HCT116 (cell line): ENCODE data around the gene TMEM106C. TPM values are rescaled to one million over a fixed set of nuclear protein-coding genes. Genes with fewer than 3 reads are reported as not detected.

Experiments
- ATAC-seq: fragments of 200-7000 bp; cut with Tn5 transposase; 2 replicates; pipeline ENCODE4 v1.9.1; 2020; ENCODE audit warnings: mild to moderate bottlenecking, moderate library complexity
- BruUV-seq: library from RNA; stranded (reverse); fragments of 400-500 nt; replicated peaks from 2 replicates; lab custom pipeline; 2021; lab: Mats Ljungman, UMichigan
- CTCF ChIA-PET: fragments of 300-600 bp; sonication (Branson Sonifier 250); formaldehyde crosslinking; loops from one replicate; lab custom pipeline; 2021; ENCODE audit warnings: antibody characterized with exemption; lab: Charles Lee
- POLR2A ChIA-PET: fragments of 300-600, 350-600 bp; sonication (Branson Sonifier 250); formaldehyde crosslinking; loops from one replicate; lab custom pipeline; 2021; ENCODE audit warnings: antibody characterized with exemption; lab: Charles Lee
- RAD21 ChIA-PET, 2 experiments: fragments of 300-600 bp; sonication (Branson Sonifier 250); formaldehyde crosslinking; loops; one replicate each; lab custom pipeline; 2023; ENCODE audit warnings: low total read pairs in 2 of 2; ENCODE audit not compliant: uncharacterized antibody in 2 of 2, unreplicated experiment in 2 of 2, low non-redundant PET in 1 of 2; lab: Charles Lee
- DNase-seq: peaks from one replicate; pipeline ENCODE4 v3.0.0-alpha.2; 2010; ENCODE audit warnings: low read depth, low spot score
- H2AFZ ChIP-seq: fragments of 200-600 bp; shearing (Covaris generic), sonication (generic); 2 replicates; pipeline ENCODE4 v1.6.1; 2017; ENCODE audit warnings: low read depth, mixed run types, mixed read lengths, antibody characterized with exemption, low read length; ENCODE audit not compliant: poor library complexity, severe bottlenecking
- H3K27ac ChIP-seq: 2 replicates; pipeline ENCODE4 v1.5.1; 2012; ENCODE audit warnings: low read depth, low read length
- H3K27me3 ChIP-seq: fragments of 200-600 bp; sonication (generic); 2 replicates; pipeline ENCODE4 v1.6.1; 2016; ENCODE audit warnings: mixed run types, low read length, mixed read lengths; ENCODE audit not compliant: insufficient read depth
- H3K36me3 ChIP-seq, 2 experiments: fragments of 200-500 bp in 1 of 2; fragments of 200-600 bp in 1 of 2; sonication (Bioruptor generic) in 1 of 2; sonication (generic) in 1 of 2; 2 replicates each; pipeline versions ENCODE4 v1.5.1 to v1.6.1; 2014 to 2016; ENCODE audit warnings: low read length in 2 of 2, inconsistent platforms in 1 of 2, mixed read lengths in 1 of 2, mixed run types in 1 of 2; ENCODE audit not compliant: insufficient read depth in 2 of 2, control insufficient read depth in 1 of 2
- H3K4me1 ChIP-seq, 2 experiments: fragments of 200-600 bp in 1 of 2; sonication (generic) in 1 of 2; 2 replicates each; pipeline versions ENCODE4 v1.5.1 to v1.6.1; 2012 to 2017; ENCODE audit warnings: low read length in 2 of 2, inconsistent platforms in 1 of 2, mild to moderate bottlenecking in 1 of 2, mixed read lengths in 1 of 2, mixed run types in 1 of 2, moderate library complexity in 1 of 2; ENCODE audit not compliant: insufficient read depth in 2 of 2, control insufficient read depth in 1 of 2
- H3K4me2 ChIP-seq: fragments of 200-600 bp; sonication (generic); 2 replicates; pipeline ENCODE4 v1.6.1; 2017; ENCODE audit warnings: mixed run types, low read length, mixed read lengths
- H3K4me3 ChIP-seq, 2 experiments: fragments of 200-600 bp in 1 of 2; sonication (generic) in 1 of 2; replicated peaks in 1 of 2; 2 replicates each; pipeline ENCODE4 v1.5.1; 2011 to 2016; ENCODE audit warnings: low read length in 2 of 2, control low read depth in 1 of 2, low read depth in 1 of 2, mild to moderate bottlenecking in 1 of 2, mixed read lengths in 1 of 2, mixed run types in 1 of 2
- H3K79me2 ChIP-seq: fragments of 200-600 bp; sonication (generic); 2 replicates; pipeline ENCODE4 v1.6.1; 2017; ENCODE audit warnings: mild to moderate bottlenecking, mixed run types, low read length, moderate library complexity, mixed read lengths; ENCODE audit not compliant: insufficient read depth
- H3K9ac ChIP-seq: fragments of 200-600 bp; sonication (generic); 2 replicates; pipeline ENCODE4 v1.6.1; 2016; ENCODE audit warnings: low read length, mixed read lengths
- H3K9me2 ChIP-seq: fragments of 200-600 bp; sonication (generic), shearing (Covaris generic); 2 replicates; pipeline ENCODE4 v1.6.1; 2017; ENCODE audit warnings: mixed run types, mild to moderate bottlenecking, moderate library complexity; ENCODE audit not compliant: insufficient read depth
- H3K9me3 ChIP-seq, 2 experiments: fragments of 200-500 bp in 1 of 2; fragments of 200-600 bp in 1 of 2; sonication (Bioruptor generic) in 1 of 2; sonication (generic) in 1 of 2; 2 replicates each; pipeline ENCODE4 v1.6.1; 2014 to 2017; ENCODE audit warnings: low read length in 2 of 2, mixed read lengths in 2 of 2, inconsistent platforms in 1 of 2, low read depth in 1 of 2, mild to moderate bottlenecking in 1 of 2, mixed run types in 1 of 2, moderate library complexity in 1 of 2; ENCODE audit not compliant: control insufficient read depth in 1 of 2, insufficient read depth in 1 of 2
- H4K20me1 ChIP-seq: fragments of 200-600 bp; sonication (generic), shearing (Covaris generic); 2 replicates; pipeline ENCODE4 v1.6.1; 2017; ENCODE audit warnings: mixed run types, mild to moderate bottlenecking, moderate library complexity; ENCODE audit not compliant: insufficient read depth
- ATF3 ChIP-seq: IDR thresholded peaks from 2 replicates; pipeline ENCODE4 v1.6.1; 2012
- CBX3 ChIP-seq: IDR thresholded peaks from 2 replicates; pipeline ENCODE4 v1.6.1; 2012; ENCODE audit warnings: low read depth
- EZH2phosphoT487 ChIP-seq: fragments of 200-600 bp; IDR thresholded peaks from 2 replicates; pipeline ENCODE4 v1.6.1; 2018; ENCODE audit warnings: antibody characterized with exemption, borderline replicate concordance
- SP1 ChIP-seq: IDR thresholded peaks from 2 replicates; pipeline ENCODE4 v1.6.1; 2012; ENCODE audit warnings: low read depth
- TCF7L2 ChIP-seq: IDR thresholded peaks from 2 replicates; pipeline ENCODE4 v1.7.0; 2011; ENCODE audit warnings: borderline replicate concordance, inconsistent platforms; ENCODE audit not compliant: insufficient read depth, insufficient read length; ENCODE audit errors: extremely low read depth
- intact Hi-C: fragments of 100-400 bp; cut with micrococcal nuclease; formaldehyde crosslinking; loops from 2 replicates; pipeline ENCODE4 v1.10.0; 2022
- total RNA-seq: library from RNA; stranded (reverse); gene quantifications from one replicate; pipeline ENCODE4 v1.2.1, GENCODE V29; 2021; ENCODE audit not compliant: unreplicated experiment

TMEM106C gene
- total RNA-seq, 1 experiment from 2014 or later = 94.7 TPM

GRCh38 chr12:47943623-47944340 lies 19.6 kb upstream of the TMEM106C start:
- H3K4me1 ChIP-seq = peaks cover under 1 to 33% of the 10 kb centered on the region in 2 experiments; a peak in 2 of 4 replicates
- no peaks in the 10 kb centered on the region for H3K36me3 ChIP-seq
- DNase-seq (peak; percentile 16), ATAC-seq (no peak)
- no peaks in the 10 kb centered on the region for H3K27me3 ChIP-seq
- no peak overlapping the region for H2AFZ ChIP-seq
- CTCF ChIA-PET = no interaction called here
- TF ChIP-seq EZH2phosphoT487 = no peak
- TF ChIP-seq CBX3 = no peak
- peak; percentile 95 for TF ChIP-seq TCF7L2
- peak; percentile 37; the same call in 1 of the 2 replicates for TF ChIP-seq SP1
- no peaks in the 10 kb centered on the region for H3K79me2 ChIP-seq
- RAD21 ChIA-PET = no interaction called here
- H3K9me3 ChIP-seq = no peaks in the 10 kb centered on the region
- H4K20me1 ChIP-seq = no peaks in the 10 kb centered on the region
- H3K4me3 ChIP-seq = no peak overlapping the region
- H3K4me2 ChIP-seq = peak overlapping the region; percentile 25; the same call in 1 of the 2 replicates
- no TSS peak for BruUV-seq
- H3K9ac ChIP-seq = no peak overlapping the region
- no peak overlapping the region for H3K27ac ChIP-seq
- H3K9me2 ChIP-seq = no peaks in the 10 kb centered on the region
- intact Hi-C loops = loop anchor here (5.0 to 10.0 kb wide), 2 partner anchors 221 to 674 kb away; no protein-coding TSS in a partner anchor
- POLR2A ChIA-PET = no interaction called here

GRCh38 chr12:47944685-47945340 lies 18.6 kb upstream of the TMEM106C start:
- H3K4me1 ChIP-seq = peaks cover 4 to 43% of the 10 kb centered on the region in 2 experiments; a peak in 3 of 4 replicates
- H3K9ac ChIP-seq = no peak overlapping the region
- TF ChIP-seq ATF3 = no peak
- no peak overlapping the region for H3K4me2 ChIP-seq
- H3K36me3 ChIP-seq = no peaks in the 10 kb centered on the region
- BruUV-seq = no TSS peak
- H3K27ac ChIP-seq = no peak overlapping the region
- no peaks in the 10 kb centered on the region for H3K79me2 ChIP-seq
- RAD21 ChIA-PET = no interaction called here
- intact Hi-C loops = loop anchor here (5.0 to 10.0 kb wide), 2 partner anchors 220 to 672 kb away; no protein-coding TSS in a partner anchor
- no peak for DNase-seq
- no peaks in the 10 kb centered on the region for H3K27me3 ChIP-seq
- no peak overlapping the region for H2AFZ ChIP-seq
- no peaks in the 10 kb centered on the region for H3K9me3 ChIP-seq
- H3K9me2 ChIP-seq = no peaks in the 10 kb centered on the region
- no peaks in the 10 kb centered on the region for H4K20me1 ChIP-seq
- CTCF ChIA-PET = no interaction called here
- POLR2A ChIA-PET = no interaction called here
- no peak overlapping the region for H3K4me3 ChIP-seq
- no peak for ATAC-seq
